Suprapubic skin (tissue), 4 donors: Measurements from ENCODE around the gene PUS1.

Experiments used
- CTCF ChIP-seq, 2 donors: fragments of 200-600 bp in 1 of 2; fragments of 450-650 bp in 1 of 2; sonication (generic) in 1 of 2; IDR thresholded peaks; one replicate each; pipeline ENCODE4 v1.5.1; 2016 to 2019; ENCODE audit warnings: antibody characterized with exemption in 2 of 2, mild to moderate bottlenecking in 1 of 2, moderate library complexity in 1 of 2
- EP300 ChIP-seq: sonication (generic); formaldehyde crosslinking; IDR thresholded peaks from one replicate; pipeline ENCODE4 v1.6.1; 2017; ENCODE audit warnings: antibody characterized with exemption
- POLR2A ChIP-seq, 2 donors: fragments of 450-650 bp; IDR thresholded peaks; one replicate each; pipeline ENCODE4 v1.6.1; 2017; ENCODE audit warnings: antibody characterized with exemption in 2 of 2, mild to moderate bottlenecking in 2 of 2, moderate library complexity in 2 of 2
- POLR2AphosphoS5 ChIP-seq, 3 donors: sonication (generic); formaldehyde crosslinking; IDR thresholded peaks; one replicate each; pipeline ENCODE4 v1.6.1; 2017; ENCODE audit warnings: antibody characterized with exemption in 3 of 3

- TF ChIP-seq POLR2AphosphoS5 (IDR thresholded peaks at IDR 0.05), result no peak
- TF ChIP-seq CTCF (IDR thresholded peaks at IDR 0.05), result no peak
- TF ChIP-seq EP300, result no peak
- TF ChIP-seq POLR2A (IDR thresholded peaks at IDR 0.05), result no peak
Observed at GRCh38 chr12:131917139-131917710, 11.9 kb upstream of the PUS1 start.
